HCT116 (cell line): ENCODE data around the gene VPS26B. TPM values are rescaled to one million over a fixed set of nuclear protein-coding genes. Genes with fewer than 3 reads are reported as not detected.
A peak's percentile ranks its signal among the peaks of the same experiment; 100 is the strongest.

Experiments used
- ATAC-seq: fragments of 200-7000 bp; cut with Tn5 transposase; 2 replicates; pipeline ENCODE4 v1.9.1; 2020; ENCODE audit warnings: mild to moderate bottlenecking, moderate library complexity
- BruUV-seq: library from RNA; stranded (reverse); fragments of 400-500 nt; replicated peaks from 2 replicates; lab custom pipeline; 2021; lab: Mats Ljungman, UMichigan
- CTCF ChIA-PET: fragments of 300-600 bp; sonication (Branson Sonifier 250); formaldehyde crosslinking; loops from one replicate; lab custom pipeline; 2021; ENCODE audit warnings: antibody characterized with exemption; lab: Charles Lee
- POLR2A ChIA-PET: fragments of 300-600, 350-600 bp; sonication (Branson Sonifier 250); formaldehyde crosslinking; loops from one replicate; lab custom pipeline; 2021; ENCODE audit warnings: antibody characterized with exemption; lab: Charles Lee
- RAD21 ChIA-PET, 2 experiments: fragments of 300-600 bp; sonication (Branson Sonifier 250); formaldehyde crosslinking; loops; one replicate each; lab custom pipeline; 2023; ENCODE audit warnings: low total read pairs in 2 of 2; ENCODE audit not compliant: uncharacterized antibody in 2 of 2, unreplicated experiment in 2 of 2, low non-redundant PET in 1 of 2; lab: Charles Lee
- DNase-seq: peaks from one replicate; pipeline ENCODE4 v3.0.0-alpha.2; 2010; ENCODE audit warnings: low read depth, low spot score
- H2AFZ ChIP-seq: fragments of 200-600 bp; shearing (Covaris generic), sonication (generic); 2 replicates; pipeline ENCODE4 v1.6.1; 2017; ENCODE audit warnings: low read depth, mixed run types, mixed read lengths, antibody characterized with exemption, low read length; ENCODE audit not compliant: poor library complexity, severe bottlenecking
- H3K27ac ChIP-seq: 2 replicates; pipeline ENCODE4 v1.5.1; 2012; ENCODE audit warnings: low read depth, low read length
- H3K27me3 ChIP-seq: fragments of 200-600 bp; sonication (generic); 2 replicates; pipeline ENCODE4 v1.6.1; 2016; ENCODE audit warnings: mixed run types, low read length, mixed read lengths; ENCODE audit not compliant: insufficient read depth
- H3K36me3 ChIP-seq, 2 experiments: fragments of 200-500 bp in 1 of 2; fragments of 200-600 bp in 1 of 2; sonication (Bioruptor generic) in 1 of 2; sonication (generic) in 1 of 2; 2 replicates each; pipeline versions ENCODE4 v1.5.1 to v1.6.1; 2014 to 2016; ENCODE audit warnings: low read length in 2 of 2, inconsistent platforms in 1 of 2, mixed read lengths in 1 of 2, mixed run types in 1 of 2; ENCODE audit not compliant: insufficient read depth in 2 of 2, control insufficient read depth in 1 of 2
- H3K4me1 ChIP-seq, 2 experiments: fragments of 200-600 bp in 1 of 2; sonication (generic) in 1 of 2; 2 replicates each; pipeline versions ENCODE4 v1.5.1 to v1.6.1; 2012 to 2017; ENCODE audit warnings: low read length in 2 of 2, inconsistent platforms in 1 of 2, mild to moderate bottlenecking in 1 of 2, mixed read lengths in 1 of 2, mixed run types in 1 of 2, moderate library complexity in 1 of 2; ENCODE audit not compliant: insufficient read depth in 2 of 2, control insufficient read depth in 1 of 2
- H3K4me2 ChIP-seq: fragments of 200-600 bp; sonication (generic); 2 replicates; pipeline ENCODE4 v1.6.1; 2017; ENCODE audit warnings: mixed run types, low read length, mixed read lengths
- H3K4me3 ChIP-seq, 2 experiments: fragments of 200-600 bp in 1 of 2; sonication (generic) in 1 of 2; replicated peaks in 1 of 2; 2 replicates each; pipeline ENCODE4 v1.5.1; 2011 to 2016; ENCODE audit warnings: low read length in 2 of 2, control low read depth in 1 of 2, low read depth in 1 of 2, mild to moderate bottlenecking in 1 of 2, mixed read lengths in 1 of 2, mixed run types in 1 of 2
- H3K79me2 ChIP-seq: fragments of 200-600 bp; sonication (generic); 2 replicates; pipeline ENCODE4 v1.6.1; 2017; ENCODE audit warnings: mild to moderate bottlenecking, mixed run types, low read length, moderate library complexity, mixed read lengths; ENCODE audit not compliant: insufficient read depth
- H3K9ac ChIP-seq: fragments of 200-600 bp; sonication (generic); 2 replicates; pipeline ENCODE4 v1.6.1; 2016; ENCODE audit warnings: low read length, mixed read lengths
- H3K9me2 ChIP-seq: fragments of 200-600 bp; sonication (generic), shearing (Covaris generic); 2 replicates; pipeline ENCODE4 v1.6.1; 2017; ENCODE audit warnings: mixed run types, mild to moderate bottlenecking, moderate library complexity; ENCODE audit not compliant: insufficient read depth
- H3K9me3 ChIP-seq, 2 experiments: fragments of 200-500 bp in 1 of 2; fragments of 200-600 bp in 1 of 2; sonication (Bioruptor generic) in 1 of 2; sonication (generic) in 1 of 2; 2 replicates each; pipeline ENCODE4 v1.6.1; 2014 to 2017; ENCODE audit warnings: low read length in 2 of 2, mixed read lengths in 2 of 2, inconsistent platforms in 1 of 2, low read depth in 1 of 2, mild to moderate bottlenecking in 1 of 2, mixed run types in 1 of 2, moderate library complexity in 1 of 2; ENCODE audit not compliant: control insufficient read depth in 1 of 2, insufficient read depth in 1 of 2
- H4K20me1 ChIP-seq: fragments of 200-600 bp; sonication (generic), shearing (Covaris generic); 2 replicates; pipeline ENCODE4 v1.6.1; 2017; ENCODE audit warnings: mixed run types, mild to moderate bottlenecking, moderate library complexity; ENCODE audit not compliant: insufficient read depth
- ELF1 ChIP-seq: IDR thresholded peaks from 2 replicates; pipeline ENCODE4 v1.6.1; 2012; ENCODE audit warnings: low read depth, borderline replicate concordance
- JUND ChIP-seq: IDR thresholded peaks from 2 replicates; pipeline ENCODE4 v1.6.1; 2012
- POLR2A ChIP-seq: IDR thresholded peaks from 2 replicates; pipeline ENCODE4 v1.7.0; 2011; ENCODE audit warnings: borderline replicate concordance; ENCODE audit not compliant: insufficient read depth, insufficient read length; ENCODE audit errors: extremely low read depth
- SIN3A ChIP-seq: IDR thresholded peaks from 2 replicates; pipeline ENCODE4 v1.6.1; 2012; ENCODE audit warnings: low read depth
- TCF7L2 ChIP-seq: IDR thresholded peaks from 2 replicates; pipeline ENCODE4 v1.7.0; 2011; ENCODE audit warnings: borderline replicate concordance, inconsistent platforms; ENCODE audit not compliant: insufficient read depth, insufficient read length; ENCODE audit errors: extremely low read depth
- ZFX ChIP-seq: fragments of 450-650 bp; IDR thresholded peaks from 2 replicates; pipeline ENCODE4 v1.6.1; 2017
- intact Hi-C: fragments of 100-400 bp; cut with micrococcal nuclease; formaldehyde crosslinking; loops from 2 replicates; pipeline ENCODE4 v1.10.0; 2022
- total RNA-seq: library from RNA; stranded (reverse); gene quantifications from one replicate; pipeline ENCODE4 v1.2.1, GENCODE V29; 2021; ENCODE audit not compliant: unreplicated experiment
- TF ChIP-seq, protein P1 (sequence below): IDR thresholded peaks from 2 replicates; pipeline ENCODE4 v1.6.1; 2012

VPS26B gene
- total RNA-seq, 1 experiment from 2014 or later = 26.6 TPM

DNA sequence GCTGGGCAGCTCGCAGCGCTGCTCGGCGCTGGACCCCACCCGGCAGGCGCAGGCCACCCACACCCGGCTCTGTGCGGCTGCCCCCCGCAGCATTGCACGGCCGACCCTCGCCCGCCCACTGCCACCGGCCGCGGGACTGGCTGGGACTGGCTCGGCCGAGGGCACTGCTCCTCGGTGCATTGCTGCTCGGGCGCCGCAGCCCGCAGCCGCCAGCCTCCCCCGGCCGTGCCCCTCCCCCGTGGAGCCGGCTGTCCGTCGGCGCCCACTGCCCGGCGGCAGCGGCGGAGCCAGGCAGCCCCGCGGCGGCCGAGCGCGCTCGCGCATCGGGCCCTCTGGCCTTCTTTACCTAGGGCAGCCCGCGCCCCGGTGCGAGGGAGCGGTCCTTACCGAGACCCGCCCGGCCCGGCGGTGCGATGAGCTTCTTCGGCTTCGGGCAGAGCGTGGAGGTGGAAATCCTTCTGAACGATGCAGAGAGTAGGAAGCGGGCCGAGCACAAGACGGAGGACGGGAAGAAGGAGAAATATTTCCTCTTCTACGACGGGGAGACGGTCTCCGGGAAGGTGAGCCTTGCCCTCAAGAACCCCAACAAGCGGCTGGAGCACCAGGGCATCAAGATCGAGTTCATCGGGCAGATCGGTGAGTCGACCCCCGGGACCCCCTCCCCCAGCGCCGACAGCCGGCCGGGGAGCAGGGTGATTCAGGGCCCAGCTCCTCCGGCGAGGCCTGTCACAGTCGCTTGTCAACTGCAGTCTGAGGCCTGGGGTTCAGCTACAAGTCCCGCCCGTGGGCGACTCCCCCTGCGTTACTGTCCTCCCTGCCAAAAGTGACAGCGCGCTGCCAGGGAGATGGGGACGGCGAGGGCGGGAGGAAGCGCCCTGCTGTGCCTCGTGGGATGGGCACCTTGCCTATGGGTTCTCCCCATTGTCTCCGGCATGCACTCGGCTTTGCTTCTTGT, 516 bp downstream of the VPS26B start:
- H3K4me2 ChIP-seq = peak overlapping the region; percentile 88
- H3K9ac ChIP-seq = peak overlapping the region; percentile 84
- ATAC-seq = peak; percentile 43; the same call in 1 of the 2 replicates
- H3K9me2 ChIP-seq = no peaks in the 10 kb centered on the region
- peaks cover 6% of the 10 kb centered on the region; the same call in 1 of the 2 replicates for H4K20me1 ChIP-seq
- no peaks in the 10 kb centered on the region for H3K9me3 ChIP-seq
- H3K4me1 ChIP-seq = peaks cover 10 to 20% of the 10 kb centered on the region in 2 experiments
- intact Hi-C loops = loop anchor here (2.0 to 10.0 kb wide), 3 partner anchors 28 to 190 kb away; partner anchors contain the start of genes ACAD8 and THYN1
- no peaks in the 10 kb centered on the region for H3K27me3 ChIP-seq
- no peak for DNase-seq
- H3K79me2 ChIP-seq = peaks cover 82% of the 10 kb centered on the region
- ChIA-PET RAD21 (interaction anchor here in 1 of 2 experiments (1.4 kb wide), 1 partner anchor 297 kb away, joined by 3 read pairs; no protein-coding TSS in a partner anchor), POLR2A (interaction anchor here (1.7 kb wide), 1 partner anchor 28 kb away, joined by 4 read pairs; the partner anchor contains the start of genes ACAD8 and THYN1), CTCF (interaction anchor here (1.1 to 1.7 kb wide), 3 partner anchors 16 to 19 kb away, joined by 3 to 7 read pairs (median 5); no protein-coding TSS in a partner anchor)
- peaks cover 8 to 10% of the 10 kb centered on the region in 2 experiments; a peak in 3 of 4 replicates for H3K36me3 ChIP-seq
- H2AFZ ChIP-seq = no peak overlapping the region
- BruUV-seq = no TSS peak
- peak overlapping the region; percentile 79 to 90 for H3K4me3 ChIP-seq
- TF ChIP-seq SIN3A (peak; percentile 66), TCF7L2 (no peak), POLR2A (peak; percentile 76), ZFX (peak; percentile 74), ELF1 (no peak)
- TF ChIP-seq, protein P1, sequence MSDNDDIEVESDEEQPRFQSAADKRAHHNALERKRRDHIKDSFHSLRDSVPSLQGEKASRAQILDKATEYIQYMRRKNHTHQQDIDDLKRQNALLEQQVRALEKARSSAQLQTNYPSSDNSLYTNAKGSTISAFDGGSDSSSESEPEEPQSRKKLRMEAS = peak; percentile 62
- H3K27ac ChIP-seq = peak overlapping the region; percentile 61

- Histone ChIP-seq H3K4me1 (peaks cover 10 to 20% of the 10 kb centered on the region in 2 experiments), H3K4me2 (no peak overlapping the region), H3K4me3 (no peak overlapping the region), H3K27ac (no peak overlapping the region), H3K9me2 (no peaks in the 10 kb centered on the region), H4K20me1 (peaks cover under 1% of the 10 kb centered on the region; the same call in 1 of the 2 replicates), H3K9me3 (no peaks in the 10 kb centered on the region), H3K36me3 (peaks cover 0 to 4% of the 10 kb centered on the region in 2 experiments; a peak in 2 of 4 replicates), H3K79me2 (peaks cover 76% of the 10 kb centered on the region), H2AFZ (no peak overlapping the region), H3K27me3 (no peaks in the 10 kb centered on the region), H3K9ac (no peak overlapping the region)
- no peak for ATAC-seq
- ChIA-PET RAD21 (no interaction called here), CTCF (no interaction called here), POLR2A (no interaction called here)
- no peak for DNase-seq
- intact Hi-C loops = loop anchor here (10.0 kb wide), 1 partner anchor 192 kb away; no protein-coding TSS in a partner anchor
- TF ChIP-seq ZFX (no peak), JUND (no peak)
- BruUV-seq = no TSS peak
Measured at GRCh38 chr11:134226806-134227325, 2.4 kb downstream of the VPS26B start.
